ENCODE results near the gene PLD5.
"Not testable (repeated sequence)": the region's sequence is repeated elsewhere in the genome, so short reads cannot be mapped to it uniquely, and the experiment has no call there.

The PLD5 gene

GRCh38 chr1:242428399-242429190 is 95.9 kb downstream of the PLD5 start:
- in situ Hi-C loops (cut with MboI; ENCODE audit: low sequenced_read_pairs) = no loop called here

GRCh38 chr1:242427519-242427918 is 97.0 kb downstream of the PLD5 start:
- in situ Hi-C loops (cut with MboI; ENCODE audit: low sequenced_read_pairs) = no loop called here

GRCh38 chr1:242426271-242426905 is 98.1 kb downstream of the PLD5 start:
- in situ Hi-C loops (cut with MboI; ENCODE audit: low sequenced_read_pairs) = no loop called here

- in situ Hi-C loops (cut with MboI; ENCODE audit: low sequenced_read_pairs) = no loop called here
Measured at GRCh38 chr1:242425232-242425631, 99.3 kb downstream of the PLD5 start.

- in situ Hi-C loops (cut with MboI; ENCODE audit: low sequenced_read_pairs) = no loop called here
Measured at GRCh38 chr1:242416657-242417056, 107.8 kb downstream of the PLD5 start.

GRCh38 chr1:242412921-242413320 is 111.6 kb downstream of the PLD5 start:
- in situ Hi-C loops (cut with MboI; ENCODE audit: low sequenced_read_pairs) = no loop called here

GRCh38 chr1:242411901-242412300 is 112.6 kb downstream of the PLD5 start:
- in situ Hi-C loops (cut with MboI; ENCODE audit: low sequenced_read_pairs) = no loop called here

- in situ Hi-C loops (cut with MboI; ENCODE audit: low sequenced_read_pairs) = no loop called here
Measured at GRCh38 chr1:242405947-242406346, 118.5 kb downstream of the PLD5 start.

- in situ Hi-C loops (cut with MboI; ENCODE audit: low sequenced_read_pairs) = no loop called here
Measured at GRCh38 chr1:242404296-242404695, 120.2 kb downstream of the PLD5 start.

GRCh38 chr1:242402956-242403355 is 121.5 kb downstream of the PLD5 start:
- in situ Hi-C loops (cut with MboI; ENCODE audit: low sequenced_read_pairs) = no loop called here

- in situ Hi-C loops (cut with MboI; ENCODE audit: low sequenced_read_pairs) = no loop called here
Measured at GRCh38 chr1:242401937-242402336, 122.6 kb downstream of the PLD5 start.

- in situ Hi-C loops (cut with MboI; ENCODE audit: low sequenced_read_pairs) = no loop called here
Measured at GRCh38 chr1:242398351-242398750, 126.1 kb downstream of the PLD5 start.

GRCh38 chr1:242391896-242392295 is 132.6 kb downstream of the PLD5 start:
- in situ Hi-C loops (cut with MboI; ENCODE audit: low sequenced_read_pairs) = no loop called here

GRCh38 chr1:242376121-242376520 is 148.4 kb downstream of the PLD5 start:
- in situ Hi-C loops (cut with MboI; ENCODE audit: low sequenced_read_pairs) = not testable (repeated sequence)

GRCh38 chr1:242350446-242350845 is 174.1 kb downstream of the PLD5 start:
- in situ Hi-C loops (cut with MboI; ENCODE audit: low sequenced_read_pairs) = not testable (repeated sequence)

- in situ Hi-C loops (cut with MboI; ENCODE audit: low sequenced_read_pairs) = no loop called here
Measured at GRCh38 chr1:242349636-242350035, 174.9 kb downstream of the PLD5 start.

- in situ Hi-C loops (cut with MboI; ENCODE audit: low sequenced_read_pairs) = not testable (repeated sequence)
Measured at GRCh38 chr1:242330865-242331264, 193.6 kb downstream of the PLD5 start.

GRCh38 chr1:242327381-242327780 is 197.1 kb downstream of the PLD5 start:
- in situ Hi-C loops (cut with MboI; ENCODE audit: low sequenced_read_pairs) = not testable (repeated sequence)

GRCh38 chr1:242321981-242322380 is 202.5 kb downstream of the PLD5 start:
- in situ Hi-C loops (cut with MboI; ENCODE audit: low sequenced_read_pairs) = not testable (repeated sequence)

GRCh38 chr1:242318140-242318539 is 206.4 kb downstream of the PLD5 start:
- in situ Hi-C loops (cut with MboI; ENCODE audit: low sequenced_read_pairs) = no loop called here

- in situ Hi-C loops (cut with MboI; ENCODE audit: low sequenced_read_pairs) = not testable (repeated sequence)
Measured at GRCh38 chr1:242314865-242315264, 209.6 kb downstream of the PLD5 start.

GRCh38 chr1:242314085-242314649 is 210.3 kb downstream of the PLD5 start:
- in situ Hi-C loops (cut with MboI; ENCODE audit: low sequenced_read_pairs) = not testable (repeated sequence)
